IPS-20b (cell line): ENCODE measurements around the gene UBAC1.
A peak's percentile ranks its signal among the peaks of the same experiment; 100 is the strongest.

ENCODE experiments used
- H3K27ac ChIP-seq: one replicate; pipeline ENCODE4 v1.5.1; 2013; ENCODE audit warnings: low read length
- H3K27me3 ChIP-seq: 2 replicates; pipeline ENCODE4 v1.6.1; 2013; ENCODE audit warnings: mild to moderate bottlenecking, low read length, inconsistent platforms; ENCODE audit not compliant: insufficient read depth
- H3K36me3 ChIP-seq: 2 replicates; pipeline ENCODE4 v1.6.1; 2013; ENCODE audit warnings: low read depth, mild to moderate bottlenecking, inconsistent platforms, low read length, moderate library complexity; ENCODE audit not compliant: insufficient read depth
- H3K4me1 ChIP-seq: 2 replicates; pipeline ENCODE4 v1.6.1; 2013; ENCODE audit warnings: mild to moderate bottlenecking, control low read depth, inconsistent platforms, low read length, moderate library complexity; ENCODE audit not compliant: insufficient read depth
- H3K4me3 ChIP-seq: 2 replicates; pipeline ENCODE4 v1.5.1; 2013; ENCODE audit warnings: mild to moderate bottlenecking, low read length, inconsistent platforms
- H3K9ac ChIP-seq: 2 replicates; pipeline ENCODE4 v1.6.1; 2013; ENCODE audit warnings: low read depth, mild to moderate bottlenecking, inconsistent platforms, low read length, moderate library complexity
- H3K9me3 ChIP-seq: 2 replicates; pipeline ENCODE4 v1.6.1; 2013; ENCODE audit warnings: mild to moderate bottlenecking, low read depth, low read length, inconsistent platforms; ENCODE audit not compliant: insufficient read depth

The UBAC1 gene

DNA sequence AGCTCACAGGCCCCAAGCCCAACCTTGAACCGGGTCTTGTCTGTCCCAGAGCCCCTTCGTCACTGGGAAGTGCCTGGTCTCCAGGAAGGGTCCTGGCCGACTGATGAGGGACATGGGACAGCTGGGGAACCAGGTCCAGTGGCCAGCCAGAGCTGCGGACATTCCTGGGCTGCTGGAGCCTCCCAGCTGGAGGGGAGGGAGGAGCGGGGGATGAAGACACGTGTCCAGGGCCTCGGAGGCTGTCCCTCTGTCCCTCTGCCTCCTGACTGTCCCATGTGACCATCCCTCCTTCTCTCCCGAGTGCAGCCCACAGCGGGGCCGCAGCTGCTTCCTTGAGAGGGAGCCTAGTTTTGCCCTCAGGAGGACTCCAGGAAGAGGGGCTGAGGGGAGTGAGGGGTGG, 41.7 kb upstream of the UBAC1 start:
- Histone ChIP-seq H3K4me1 (peaks cover 23% of the 10 kb centered on the region), H3K27me3 (no peaks in the 10 kb centered on the region), H3K27ac (no peak overlapping the region), H3K4me3 (no peak overlapping the region), H3K36me3 (no peaks in the 10 kb centered on the region), H3K9ac (no peak overlapping the region), H3K9me3 (no peaks in the 10 kb centered on the region)

GRCh38 chr9:136002215-136002614, 41.0 kb upstream of the UBAC1 start:
- H3K27me3 ChIP-seq, result no peaks in the 10 kb centered on the region
- H3K36me3 ChIP-seq, result no peaks in the 10 kb centered on the region

GRCh38 chr9:136001231-136001630, 40.1 kb upstream of the UBAC1 start:
- Histone ChIP-seq H3K27ac (no peak overlapping the region), H3K4me3 (no peak overlapping the region), H3K9me3 (no peaks in the 10 kb centered on the region), H3K36me3 (no peaks in the 10 kb centered on the region), H3K9ac (no peak overlapping the region), H3K4me1 (peaks cover 12% of the 10 kb centered on the region), H3K27me3 (no peaks in the 10 kb centered on the region)

More at GRCh38 chr9:136002215-136002614, 41.0 kb upstream of the UBAC1 start:
- Histone ChIP-seq H3K9me3 (no peaks in the 10 kb centered on the region), H3K9ac (no peak overlapping the region), H3K4me3 (no peak overlapping the region), H3K4me1 (peaks cover 21% of the 10 kb centered on the region), H3K27ac (no peak overlapping the region)

GRCh38 chr9:135998410-135999071, 37.4 kb upstream of the UBAC1 start:
- Histone ChIP-seq H3K27me3 (no peaks in the 10 kb centered on the region), H3K4me3 (no peak overlapping the region), H3K9me3 (no peaks in the 10 kb centered on the region), H3K4me1 (peaks cover 3% of the 10 kb centered on the region), H3K36me3 (no peaks in the 10 kb centered on the region), H3K9ac (no peak overlapping the region), H3K27ac (no peak overlapping the region)

- Histone ChIP-seq H3K4me3 (no peak overlapping the region), H3K9ac (no peak overlapping the region), H3K36me3 (no peaks in the 10 kb centered on the region), H3K4me1 (peaks cover 7% of the 10 kb centered on the region), H3K9me3 (no peaks in the 10 kb centered on the region), H3K27ac (no peak overlapping the region), H3K27me3 (no peaks in the 10 kb centered on the region)
These were observed 36.8 kb upstream of the UBAC1 start for GRCh38 chr9:135998016-135998380.

DNA sequence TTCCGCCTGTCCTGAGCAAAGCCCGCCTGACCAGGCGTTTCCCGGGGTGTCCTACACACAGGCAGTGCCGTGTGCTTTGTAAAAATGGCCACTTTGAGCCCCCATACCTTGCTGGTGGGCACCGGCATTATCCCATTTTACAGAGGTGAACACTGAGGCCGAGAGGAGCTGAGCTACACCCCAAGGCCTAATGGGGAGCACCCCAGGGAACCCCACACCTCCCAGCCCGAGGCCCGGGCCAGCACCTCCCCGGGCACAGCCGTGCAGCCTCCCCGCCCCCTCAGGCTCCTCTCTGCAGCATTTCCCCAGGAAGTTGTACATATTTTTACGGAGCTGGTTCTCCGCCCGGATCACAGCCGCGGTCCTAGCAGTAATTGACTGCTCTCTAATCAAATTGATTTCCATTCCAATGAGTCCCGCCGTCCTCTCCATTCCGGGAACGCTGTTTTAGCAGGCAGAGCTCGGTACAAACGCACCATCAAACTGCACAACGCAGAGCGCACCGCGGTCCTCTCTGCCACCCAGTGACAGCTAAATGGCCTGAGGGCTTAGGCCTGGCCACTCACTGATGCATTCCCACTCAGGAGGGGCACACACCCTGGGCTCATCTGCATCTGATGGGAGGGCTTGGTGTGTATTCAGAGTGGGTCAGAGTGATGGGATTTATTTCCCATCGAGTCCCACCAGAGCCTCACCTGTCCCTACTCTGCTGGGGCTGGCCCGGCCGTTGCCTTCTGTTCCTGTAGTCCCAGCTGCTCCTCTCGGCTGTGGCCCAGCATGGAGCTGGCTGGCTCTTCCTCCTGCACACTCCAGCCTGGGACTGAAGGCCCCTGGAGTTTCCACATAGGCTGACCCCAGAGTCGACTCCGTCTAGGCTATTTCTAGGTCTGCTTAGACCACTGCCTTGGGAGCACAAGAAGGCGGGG, 36.2 kb upstream of the UBAC1 start:
- Histone ChIP-seq H3K9ac (no peak overlapping the region), H3K9me3 (no peaks in the 10 kb centered on the region), H3K27me3 (no peaks in the 10 kb centered on the region; the same call in 1 of the 2 replicates), H3K36me3 (no peaks in the 10 kb centered on the region), H3K4me3 (no peak overlapping the region), H3K4me1 (peaks cover 12% of the 10 kb centered on the region), H3K27ac (no peak overlapping the region)

GRCh38 chr9:135995816-135996215, 34.6 kb upstream of the UBAC1 start:
- no peaks in the 10 kb centered on the region; the same call in 1 of the 2 replicates for H3K27me3 ChIP-seq
- no peak overlapping the region for H3K4me3 ChIP-seq
- H3K27ac ChIP-seq, result no peak overlapping the region
- no peak overlapping the region for H3K9ac ChIP-seq
- no peaks in the 10 kb centered on the region for H3K9me3 ChIP-seq
- no peaks in the 10 kb centered on the region for H3K36me3 ChIP-seq
- peaks cover 12% of the 10 kb centered on the region for H3K4me1 ChIP-seq

DNA sequence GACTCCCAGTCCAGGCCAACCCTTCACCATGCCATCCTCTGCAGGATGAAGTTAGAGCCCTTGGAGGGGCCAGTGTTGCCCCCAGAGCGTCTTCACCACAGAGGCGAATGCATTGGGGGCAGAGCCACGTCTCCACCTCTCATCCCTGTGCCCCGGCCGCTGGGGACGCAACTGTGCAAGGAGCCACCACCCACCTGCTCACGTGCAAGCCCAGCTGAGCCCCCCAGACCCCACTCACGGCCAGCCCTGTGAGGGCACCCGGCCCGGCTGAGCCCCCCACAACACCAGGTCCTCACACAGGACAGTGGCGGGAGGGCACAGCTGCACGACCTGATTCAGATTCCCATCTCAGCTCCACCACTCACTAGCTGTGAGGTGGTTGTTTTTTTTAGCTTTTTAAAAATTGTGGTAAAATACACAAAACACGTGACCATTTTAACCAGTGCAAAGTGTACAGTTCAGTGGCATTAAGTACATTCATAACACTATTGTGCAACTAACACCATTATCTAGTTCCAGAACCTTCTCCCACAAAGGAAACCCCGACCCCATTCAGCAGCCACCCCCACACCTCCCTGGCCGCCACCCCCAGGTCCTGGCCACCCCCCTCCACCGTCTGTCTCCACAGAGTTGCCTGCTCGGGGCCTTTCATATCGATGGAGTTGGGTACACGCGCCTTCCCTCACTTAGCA, 33.5 kb upstream of the UBAC1 start:
- Histone ChIP-seq H3K9ac (no peak overlapping the region), H3K9me3 (no peaks in the 10 kb centered on the region), H3K4me3 (no peak overlapping the region), H3K27me3 (no peaks in the 10 kb centered on the region; the same call in 1 of the 2 replicates), H3K36me3 (no peaks in the 10 kb centered on the region), H3K27ac (no peak overlapping the region), H3K4me1 (peaks cover 14% of the 10 kb centered on the region)

DNA sequence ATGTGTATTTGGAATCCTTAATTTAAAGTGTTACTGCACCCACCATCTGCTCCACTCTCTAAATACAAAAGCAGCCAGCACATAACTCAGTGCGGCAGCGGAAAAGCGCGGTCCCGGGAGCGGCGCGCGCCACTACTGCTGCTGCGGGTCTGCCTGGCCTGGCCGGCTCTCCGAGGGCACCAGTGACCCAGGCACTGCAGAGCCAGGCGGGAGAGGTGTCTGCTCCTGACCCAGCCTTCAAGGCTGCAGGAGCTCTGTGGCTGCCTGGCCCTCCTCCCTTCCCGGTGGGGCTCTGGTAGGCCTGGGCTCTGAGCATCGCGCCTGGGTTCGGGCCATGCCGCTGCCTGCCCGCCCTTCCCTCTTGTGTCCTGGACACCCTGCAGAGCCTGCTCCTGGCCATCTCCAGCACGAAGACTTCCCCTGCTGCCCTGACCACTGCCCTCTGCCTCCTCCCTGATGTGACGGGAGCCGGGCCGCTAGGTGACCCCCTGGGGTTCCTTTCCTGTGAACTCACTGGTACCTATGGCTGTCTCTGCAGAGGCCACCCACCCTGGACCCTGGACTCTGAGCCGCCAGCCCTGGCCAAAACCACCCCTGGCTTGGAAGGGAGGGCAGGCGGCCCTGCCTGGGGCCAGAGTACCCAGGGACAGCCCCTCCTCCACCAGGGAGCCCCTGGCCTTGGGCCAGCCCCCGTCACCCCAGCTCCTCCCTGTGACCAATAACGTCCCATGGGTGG, 32.8 kb upstream of the UBAC1 start:
- Histone ChIP-seq H3K4me3 (no peak overlapping the region), H3K4me1 (peaks cover 14% of the 10 kb centered on the region), H3K27ac (no peak overlapping the region), H3K27me3 (no peaks in the 10 kb centered on the region; the same call in 1 of the 2 replicates), H3K9me3 (no peaks in the 10 kb centered on the region), H3K36me3 (no peaks in the 10 kb centered on the region), H3K9ac (peak overlapping the region; percentile 57; the same call in 1 of the 2 replicates)

DNA sequence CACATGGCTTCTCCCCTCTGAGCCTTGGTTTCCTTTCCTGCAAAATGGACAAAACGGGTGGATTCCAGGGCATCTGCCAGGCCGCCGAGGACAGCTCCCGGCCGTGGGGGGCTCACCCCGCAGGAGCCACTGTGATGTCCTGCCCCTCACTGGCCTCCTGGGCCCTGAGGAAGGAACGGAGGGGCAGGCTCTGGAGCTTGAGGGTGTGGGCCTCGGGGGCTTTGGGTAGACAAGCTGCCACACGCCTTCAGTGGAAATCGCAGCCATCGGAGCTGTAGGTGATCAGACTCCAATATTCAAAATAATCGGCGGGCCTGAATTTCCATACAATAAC, 32.2 kb upstream of the UBAC1 start:
- H3K4me3 ChIP-seq, result no peak overlapping the region; the same call in 1 of the 2 replicates
- peak overlapping the region; percentile 57; the same call in 1 of the 2 replicates for H3K9ac ChIP-seq
- H3K9me3 ChIP-seq, result no peaks in the 10 kb centered on the region
- no peaks in the 10 kb centered on the region; the same call in 1 of the 2 replicates for H3K27me3 ChIP-seq
- H3K27ac ChIP-seq, result no peak overlapping the region
- H3K36me3 ChIP-seq, result no peaks in the 10 kb centered on the region
- peaks cover 14% of the 10 kb centered on the region for H3K4me1 ChIP-seq
